ENCODE measurements around the gene ANKRD10. TPM values are rescaled to one million over a fixed set of nuclear protein-coding genes. Genes with fewer than 3 reads are reported as not detected.
A peak's percentile ranks its signal among the peaks of the same experiment; 100 is the strongest.

Gene ANKRD10
- total RNA-seq, 4 donors from 2014 or later: 37.3 to 51.8 (median 46.9) TPM

DNA sequence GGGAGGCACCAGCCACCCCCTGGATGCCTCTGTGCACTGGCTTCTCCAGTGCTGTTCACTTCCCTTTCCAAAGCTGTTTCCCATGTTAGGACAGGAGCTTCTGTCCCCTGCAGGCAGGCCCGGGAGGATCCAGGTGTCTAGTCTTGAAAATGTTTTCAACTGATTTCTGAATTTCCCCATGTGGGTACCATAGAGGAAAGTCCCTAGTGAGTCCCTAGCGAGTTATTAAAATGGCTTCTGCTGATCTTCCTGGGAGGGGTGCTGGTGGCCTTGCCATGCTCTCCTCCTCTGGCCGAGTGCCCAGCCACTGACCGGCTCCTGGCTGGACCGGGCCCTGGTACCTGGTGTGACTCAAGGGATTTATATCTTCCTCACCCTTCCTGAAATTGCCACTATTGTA lies 5.2 kb upstream of the ANKRD10 start:
- TF ChIP-seq CTCF (IDR thresholded peaks at IDR 0.05) (no peak), POLR2A (IDR thresholded peaks at IDR 0.05) (no peak)
- intact Hi-C loops (cut with DNase I; ENCODE audit: low total_unique reads): loop anchor here (5.0 kb wide), 1 partner anchor 307 kb away; no protein-coding TSS in a partner anchor
- DNase-seq (ENCODE audit: low spot score in 2 of 2): no peak
- 56 to 64% methylated on average over 5 of the region's 5 CpGs for WGBS, 2 donors
- H3K4me3 ChIP-seq (ENCODE audit: low read depth, poor library complexity, severe bottlenecking): no peak overlapping the region

- no peak for TF ChIP-seq POLR2A (IDR thresholded peaks at IDR 0.05)
- intact Hi-C loops (cut with DNase I; ENCODE audit: low total_unique reads): no loop called here
Observed at GRCh38 chr13:110916301-110917142, 1.7 kb upstream of the ANKRD10 start.

DNA sequence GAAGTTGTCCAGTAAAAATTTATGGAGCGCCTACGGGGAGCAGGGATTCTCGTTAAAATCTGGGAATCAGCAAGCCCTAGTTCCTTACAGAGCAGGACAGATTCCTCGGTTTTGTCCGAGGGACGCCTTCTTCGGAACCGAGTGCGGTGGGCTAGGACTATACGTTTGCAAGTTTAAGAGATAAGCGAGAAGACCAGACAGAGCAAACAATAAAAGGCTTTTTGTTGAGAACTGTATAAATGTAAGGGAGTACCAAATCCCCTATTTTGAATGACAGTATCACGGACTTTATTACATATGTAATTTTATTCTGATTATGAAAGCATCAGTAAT lies 971 bp upstream of the ANKRD10 start:
- no peak for DNase-seq (ENCODE audit: low spot score in 2 of 2)
- peak overlapping the region; percentile 22 for H3K4me3 ChIP-seq (ENCODE audit: low read depth, poor library complexity, severe bottlenecking)
- WGBS, 2 donors: 3 to 4% methylated on average over 12 of the region's 12 CpGs
- intact Hi-C loops (cut with DNase I; ENCODE audit: low total_unique reads): no loop called here
- no peak for TF ChIP-seq POLR2A (IDR thresholded peaks at IDR 0.05)
- TF ChIP-seq CTCF (IDR thresholded peaks at IDR 0.05): no peak

More at GRCh38 chr13:110916301-110917142, 1.7 kb upstream of the ANKRD10 start:
- no peak for DNase-seq (ENCODE audit: low spot score in 2 of 2)
- WGBS, 2 donors: 55 to 57% methylated on average over 9 of the region's 9 CpGs
- H3K4me3 ChIP-seq (ENCODE audit: low read depth, poor library complexity, severe bottlenecking): no peak overlapping the region

- H3K4me3 ChIP-seq (ENCODE audit: low read depth, poor library complexity, severe bottlenecking): peak overlapping the region; percentile 95
- WGBS, 2 donors: 0 to 1% methylated on average over 42 of the region's 103 CpGs
- DNase-seq (ENCODE audit: low spot score in 2 of 2): peak; percentile 65 to 94
Observed at GRCh38 chr13:110914331-110915056, 375 bp downstream of the ANKRD10 start.

GRCh38 chr13:110914081-110914330 lies 863 bp downstream of the ANKRD10 start:
- 0% methylated on average over 2 to 4 of the region's 27 CpGs for WGBS, 2 donors
- TF ChIP-seq CTCF (IDR thresholded peaks at IDR 0.05) (no peak), POLR2A (IDR thresholded peaks at IDR 0.05) (no peak)
- DNase-seq (ENCODE audit: low spot score in 2 of 2): peak in 1 of 2 donors; percentile 93
- H3K4me3 ChIP-seq (ENCODE audit: low read depth, poor library complexity, severe bottlenecking): peak overlapping the region; percentile 95
- intact Hi-C loops (cut with DNase I; ENCODE audit: low total_unique reads): no loop called here

More at GRCh38 chr13:110914331-110915056, 375 bp downstream of the ANKRD10 start:
- intact Hi-C loops (cut with DNase I; ENCODE audit: low total_unique reads): no loop called here
- TF ChIP-seq POLR2A (IDR thresholded peaks at IDR 0.05) (peak in 1 of 2 donors; percentile 56), CTCF (IDR thresholded peaks at IDR 0.05) (no peak)

DNA sequence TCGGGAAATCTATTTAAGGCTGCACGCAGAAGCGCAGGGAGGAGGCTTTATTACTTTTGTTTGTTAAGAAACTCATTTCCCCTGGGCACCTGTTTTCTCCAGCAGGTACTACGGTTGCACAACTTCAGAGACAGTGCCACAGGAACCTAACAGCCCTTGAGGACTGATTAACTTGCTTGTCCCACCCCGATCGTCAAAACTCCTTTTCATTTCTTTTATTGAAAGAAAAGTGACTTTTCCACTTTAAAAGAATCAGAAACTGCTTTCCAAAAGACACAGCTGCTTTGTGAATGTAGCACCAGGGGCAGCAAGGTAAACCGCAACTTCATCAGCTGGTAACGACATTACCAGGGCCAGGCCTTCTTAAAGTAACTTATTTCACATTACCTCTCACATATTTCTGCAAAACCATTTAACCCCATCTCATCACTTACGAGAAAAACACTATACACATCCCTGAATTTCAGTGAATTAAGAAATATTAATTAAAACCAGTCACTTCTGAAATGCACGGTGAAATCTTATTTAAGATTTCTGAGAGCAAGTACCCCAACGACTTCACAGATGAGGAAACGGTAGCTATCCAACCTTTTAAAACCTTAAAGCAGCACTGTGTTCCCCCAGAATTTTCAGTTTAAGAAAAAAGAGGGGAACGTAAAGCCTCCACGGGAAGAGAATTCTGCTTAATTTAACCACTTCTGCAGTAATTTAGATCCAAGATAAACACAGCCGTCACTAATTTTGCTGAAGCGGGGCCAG lies 1.4 kb downstream of the ANKRD10 start:
- 2 to 4% methylated on average over 16 of the region's 16 CpGs for WGBS, 2 donors
- intact Hi-C loops (cut with DNase I; ENCODE audit: low total_unique reads): no loop called here
- no peak for TF ChIP-seq POLR2A (IDR thresholded peaks at IDR 0.05)
- TF ChIP-seq CTCF (IDR thresholded peaks at IDR 0.05): no peak
- no peak for DNase-seq (ENCODE audit: low spot score in 2 of 2)
- H3K4me3 ChIP-seq (ENCODE audit: low read depth, poor library complexity, severe bottlenecking): peak overlapping the region; percentile 95
